Muscle of arm (tissue), 12 donors: ENCODE results near the gene APOF. TPM values are rescaled to one million over a fixed set of nuclear protein-coding genes. Genes with fewer than 3 reads are reported as not detected.
"Not testable (repeated sequence)": the region's sequence is repeated elsewhere in the genome, so short reads cannot be mapped to it uniquely, and the experiment has no call there.

Experiments
- DNase-seq: peaks from one replicate; pipeline ENCODE4 v3.0.0-alpha.2; 2013
- polyA plus RNA-seq, 12 donors: library from polyadenylated mRNA; unstranded; fragments of 120-200 nt; gene quantifications; one replicate each; pipeline ENCODE4 v1.2.1, GENCODE V29; 2013; ENCODE audit not compliant: insufficient read length in 12 of 12

The APOF gene
- polyA plus RNA-seq, 12 donors: 0.07 to 0.12 (median 0.11) TPM; not detected in 9

DNA sequence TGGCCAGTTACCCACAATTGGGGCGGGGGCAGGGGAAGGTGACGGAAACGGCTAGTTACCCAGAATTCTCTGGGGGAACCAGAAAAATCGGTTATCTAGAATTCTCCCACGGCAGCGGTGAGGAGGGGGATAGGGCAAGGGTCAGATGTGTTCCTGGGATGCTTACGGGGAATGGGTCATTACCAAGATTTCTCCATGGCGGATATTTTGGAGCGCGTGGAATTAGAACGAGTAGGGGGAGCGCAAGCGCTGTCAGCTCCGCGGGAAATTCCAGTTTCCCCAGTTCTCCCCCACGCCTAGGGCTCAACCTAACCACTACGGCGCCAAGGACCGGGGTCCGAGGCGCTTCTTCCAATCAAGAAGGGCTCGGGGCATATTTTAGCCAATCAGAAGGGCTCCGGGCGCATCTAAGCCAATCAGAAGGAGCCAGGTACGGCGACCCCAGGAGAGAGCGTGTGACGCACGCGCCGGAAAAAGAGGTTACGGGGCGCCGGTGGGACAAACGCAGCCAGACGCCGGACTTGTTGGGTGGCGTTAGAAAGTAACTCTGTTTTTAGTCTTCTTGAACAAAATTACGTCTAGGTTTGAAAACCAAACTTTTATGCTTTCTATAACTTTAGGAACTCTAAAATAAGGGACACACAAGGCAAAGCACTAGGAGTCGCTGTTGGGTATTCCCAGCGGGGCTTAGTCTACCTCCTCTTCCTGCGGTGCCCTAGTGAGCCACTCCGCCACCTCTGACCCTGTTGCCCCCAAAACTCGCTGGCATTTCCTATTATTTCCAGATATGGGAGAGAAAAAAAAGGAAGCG is 28.8 kb downstream of the APOF start, which contains the start of gene PAN2:
Gene PAN2, minus strand, starts transcription at position 322 of the 811 bp plus-strand sequence. CDS start 906 bp downstream, outside the sequence.
- DNase-seq: peak; percentile 97

DNA sequence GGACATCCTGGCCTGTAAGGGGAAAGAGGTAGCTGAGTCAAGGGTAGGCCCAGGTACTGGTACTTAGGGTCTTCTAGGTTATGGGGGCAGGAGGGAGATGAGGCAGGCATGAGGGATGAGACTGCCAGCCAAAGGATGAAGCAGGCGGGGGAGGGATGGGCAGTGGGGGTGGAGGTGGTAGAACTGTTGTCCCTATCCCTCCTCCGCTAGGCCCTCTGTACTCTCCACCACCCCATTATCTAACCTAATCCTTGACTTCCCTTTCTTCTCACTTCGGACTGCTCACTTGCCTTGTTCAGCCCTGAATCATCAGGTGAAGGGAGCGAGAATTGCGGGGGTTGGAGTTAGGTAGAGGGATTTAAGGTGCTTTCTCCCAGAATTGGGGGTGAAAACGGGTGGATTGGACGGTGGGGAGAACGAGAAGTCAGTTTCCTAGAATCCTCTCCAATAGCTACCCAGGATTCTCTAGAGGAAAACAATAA is 29.4 kb downstream of the APOF start:
- DNase-seq: no peak

DNA sequence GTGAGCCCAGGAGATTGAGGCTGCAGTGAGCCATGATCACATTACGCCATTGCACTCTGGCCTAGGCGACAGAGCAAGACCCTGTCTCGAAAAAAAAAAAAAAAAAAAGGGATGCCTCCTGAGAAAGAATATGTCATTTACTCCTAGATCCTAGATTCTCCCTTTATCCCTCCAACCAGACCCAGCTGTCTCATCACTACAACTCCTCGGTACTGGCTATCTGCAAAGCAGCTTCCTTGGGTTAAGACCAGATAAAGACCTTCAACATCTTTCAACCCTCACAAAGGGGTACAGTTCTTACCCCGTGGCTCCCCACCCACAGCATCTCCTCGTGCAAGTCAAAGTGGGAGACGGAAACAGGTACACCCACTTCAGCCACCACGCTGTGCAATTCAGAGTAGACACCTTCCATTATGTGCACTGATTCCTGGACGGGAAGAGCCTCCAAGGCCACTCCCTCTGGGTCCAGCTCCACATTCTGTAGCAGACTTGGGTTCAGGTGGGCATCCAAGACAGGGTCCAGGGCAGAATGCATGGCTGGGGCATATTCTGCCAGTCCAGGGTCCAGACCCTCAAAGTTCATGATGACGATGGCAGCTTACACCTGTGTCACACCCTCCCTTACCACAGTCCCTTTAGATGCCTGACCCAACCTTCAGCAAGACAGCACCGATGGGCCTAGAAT is 30.0 kb downstream of the APOF start:
- DNase-seq: no peak

DNA sequence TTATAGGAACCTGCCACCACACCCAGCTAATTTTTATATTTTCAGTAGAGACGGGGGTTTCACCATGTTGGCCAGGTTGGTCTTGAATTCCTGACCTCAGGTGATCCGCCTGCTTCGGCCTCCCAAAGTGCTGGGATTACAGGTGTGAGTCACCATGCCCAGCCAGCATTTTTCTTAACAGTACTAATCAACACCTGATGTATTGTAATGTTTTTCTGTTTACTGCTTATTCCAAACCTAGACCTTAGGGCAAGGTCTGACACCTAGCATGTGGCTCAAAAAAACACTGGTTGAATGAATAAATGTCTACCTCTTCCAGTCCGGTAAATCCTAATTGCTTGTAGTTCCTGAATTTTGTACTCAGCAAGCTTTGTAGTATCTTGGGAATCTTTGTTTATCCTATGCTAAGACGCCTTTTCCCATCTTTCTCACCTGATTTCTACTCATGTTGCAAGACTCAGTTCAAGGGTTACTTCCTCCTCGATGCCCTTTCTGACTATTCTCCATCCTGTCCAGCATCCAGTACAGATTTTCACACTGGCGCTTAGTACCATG is 31.6 kb downstream of the APOF start:
- no peak for DNase-seq

DNA sequence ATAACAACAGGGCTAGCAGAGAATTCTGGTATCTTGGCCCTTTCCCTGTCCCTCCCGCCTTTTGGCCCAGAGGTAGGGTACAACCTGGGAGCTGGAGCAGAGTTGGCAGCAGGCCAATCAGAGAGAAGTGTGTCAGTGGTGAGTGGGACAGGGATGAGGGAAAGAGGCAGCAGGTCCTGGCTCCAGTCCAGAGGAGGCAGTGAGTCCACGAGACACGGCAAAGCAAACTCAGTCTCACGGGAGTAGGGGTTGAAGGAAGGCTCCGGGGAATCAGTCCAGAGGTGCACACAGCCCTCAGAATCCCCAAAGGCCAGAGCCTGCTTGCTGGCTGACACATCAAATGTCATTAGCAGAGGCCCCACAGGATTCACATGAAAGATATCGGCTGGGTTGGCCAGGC is 36.1 kb downstream of the APOF start:
- DNase-seq: no peak

DNA sequence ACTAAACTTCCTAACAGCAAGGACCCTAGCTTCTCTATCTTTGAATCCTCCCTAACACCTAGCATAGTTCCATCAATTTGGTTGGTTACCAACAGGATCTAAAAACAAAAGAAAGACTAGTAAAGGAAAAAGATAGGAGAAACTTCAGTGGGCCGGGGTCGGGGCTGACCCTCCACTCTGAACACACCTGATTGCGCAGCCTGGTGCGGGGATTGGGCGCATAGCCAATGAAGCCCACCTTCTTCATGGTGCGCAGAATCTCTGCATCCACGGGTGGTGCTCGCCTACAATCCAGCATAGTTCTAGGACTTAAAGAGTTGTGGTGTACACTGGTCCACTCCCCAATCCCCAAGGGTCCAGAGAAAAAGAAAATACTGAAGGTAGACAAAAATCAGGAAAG is 36.5 kb downstream of the APOF start:
- no peak for DNase-seq

DNA sequence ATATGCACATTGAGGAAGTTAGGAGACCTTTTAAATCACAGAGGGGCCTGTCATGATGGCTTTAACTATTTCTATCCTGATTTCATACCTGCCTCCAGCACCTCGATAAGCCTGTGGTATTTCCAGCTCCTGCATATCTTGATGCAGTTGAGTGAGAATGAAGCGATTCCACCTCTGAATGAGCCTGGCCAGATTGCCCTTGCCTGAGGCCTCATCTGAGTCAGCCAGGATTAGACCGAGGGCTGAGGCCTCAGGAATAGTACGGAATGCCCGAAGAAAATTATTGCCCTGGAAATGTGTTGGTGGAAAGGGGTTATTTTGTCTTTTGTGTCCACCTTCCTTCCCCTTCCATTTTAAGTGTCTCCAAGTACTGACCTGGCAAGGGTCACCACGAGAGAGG is 38.5 kb downstream of the APOF start:
- DNase-seq: no peak

DNA sequence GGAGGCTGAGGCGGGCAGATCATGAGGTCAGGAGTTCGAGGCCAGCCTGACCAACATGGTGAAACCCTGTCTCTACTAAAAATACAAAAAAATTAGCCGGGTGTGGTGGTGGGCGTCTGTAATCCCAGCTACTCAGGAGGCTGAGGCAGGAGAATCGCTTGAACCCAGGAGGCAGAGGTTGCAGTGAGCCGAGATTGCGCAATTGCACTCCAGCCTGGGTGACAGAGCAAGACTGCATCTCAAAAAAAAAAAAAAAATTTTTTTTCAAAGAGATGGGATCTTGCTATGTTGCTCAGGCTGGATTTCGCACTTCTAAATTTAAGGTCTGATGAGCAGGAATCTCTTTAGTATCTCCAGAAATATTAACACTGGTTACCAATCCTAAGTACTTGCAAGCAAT is 41.0 kb downstream of the APOF start:
- DNase-seq: not testable (repeated sequence)

DNA sequence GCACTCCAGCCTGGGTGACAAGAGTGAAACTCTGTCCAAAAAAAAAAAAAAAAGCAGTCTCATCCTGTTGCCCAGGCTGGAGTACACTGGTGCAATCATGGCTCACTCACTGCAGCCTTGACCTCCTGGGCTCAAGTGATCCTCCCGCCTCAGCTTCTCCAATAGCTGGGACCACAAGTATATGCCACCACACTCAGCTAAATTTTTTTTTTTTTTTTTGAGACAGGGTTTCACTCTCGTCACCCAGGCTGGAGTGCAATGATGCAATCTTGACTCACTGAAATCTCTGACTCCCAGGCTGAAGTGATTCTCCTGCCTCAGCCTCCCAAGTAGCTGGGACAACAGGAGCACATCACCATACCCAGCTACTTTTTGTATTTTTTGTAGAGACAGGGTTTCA is 41.6 kb downstream of the APOF start:
- no peak for DNase-seq

DNA sequence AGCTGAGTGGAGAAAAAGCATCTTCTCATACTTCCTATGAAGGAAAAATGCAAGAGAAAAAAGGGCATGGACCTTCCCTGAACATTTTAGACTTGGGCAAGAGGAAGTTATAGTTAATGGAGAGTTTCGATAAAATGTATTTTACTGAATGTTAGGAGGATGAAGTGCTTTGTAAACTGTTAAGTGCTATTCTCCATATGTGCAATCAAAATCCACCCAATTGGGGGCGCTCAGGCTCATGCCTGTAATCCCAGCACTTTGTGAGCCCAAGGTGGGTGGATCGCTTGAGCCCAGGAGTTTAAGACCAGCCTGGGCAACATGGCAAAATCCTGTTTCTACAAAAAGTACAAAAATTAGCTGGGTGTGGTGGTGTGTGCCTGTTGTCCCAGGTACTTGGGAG is 45.0 kb downstream of the APOF start:
- DNase-seq: no peak

DNA sequence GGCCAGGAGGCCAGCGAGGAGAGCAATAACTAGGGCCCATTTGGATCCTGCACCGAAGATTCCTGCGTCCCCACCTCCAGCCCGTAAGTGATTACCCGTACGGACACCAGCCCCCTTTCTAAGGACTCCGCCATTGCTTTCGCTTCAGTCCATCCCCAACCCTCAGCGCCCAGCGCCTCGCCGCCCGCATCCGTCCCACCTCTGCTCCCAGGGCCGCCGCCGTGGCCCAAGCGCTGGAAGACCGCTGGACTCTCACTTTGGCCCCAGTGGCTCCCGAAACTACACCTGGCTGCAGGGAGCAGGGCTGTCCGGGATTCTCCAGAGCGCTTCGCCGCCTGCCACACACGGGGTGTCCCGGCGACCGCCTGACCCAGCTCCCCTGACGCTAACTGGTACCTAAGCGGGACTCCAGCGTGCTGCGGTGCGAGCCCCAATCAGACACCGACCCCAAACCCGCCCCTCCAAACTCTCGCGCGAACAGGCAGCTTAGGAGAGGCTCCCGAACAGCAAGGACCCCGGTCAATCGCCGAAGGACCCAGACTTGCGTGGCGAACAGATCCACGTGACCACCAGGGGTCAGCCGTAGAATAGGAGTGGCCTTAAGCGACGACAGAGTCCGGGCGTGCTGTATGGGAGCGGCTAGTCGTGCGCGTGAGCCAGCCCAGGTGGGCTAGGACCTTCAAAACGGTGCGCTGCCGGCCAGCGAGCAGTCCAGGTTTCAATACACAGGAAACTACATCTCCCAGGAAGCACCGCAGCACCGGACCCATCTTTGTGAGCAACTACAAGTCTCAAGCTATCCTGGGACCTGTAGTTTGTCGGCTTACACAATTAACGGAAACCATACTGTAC is 46.8 kb downstream of the APOF start, which contains the start of gene CNPY2:
Gene CNPY2, minus strand, starts transcription at position 367 of the 852 bp plus-strand sequence. CDS start 771 bp downstream, outside the sequence.
- peak; percentile 96 for DNase-seq

DNA sequence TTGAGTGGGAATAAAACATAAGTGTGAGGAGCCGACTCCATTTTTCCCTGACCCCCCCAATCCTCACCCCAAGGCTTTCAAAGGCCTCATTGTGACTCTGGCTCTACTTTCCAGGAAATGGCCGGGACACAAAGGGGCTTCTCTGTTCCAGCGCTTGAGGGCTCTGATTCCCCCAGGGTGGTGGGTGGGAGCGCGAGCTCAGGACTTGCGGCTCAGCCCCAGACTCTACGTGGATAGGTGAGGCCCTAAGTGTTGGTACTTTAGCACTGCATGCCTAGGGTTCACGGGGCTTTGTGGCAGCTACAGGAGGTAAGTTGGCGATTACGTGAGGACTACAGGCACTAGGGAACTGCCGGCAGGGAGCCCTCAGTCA is 47.4 kb downstream of the APOF start:
- no peak for DNase-seq

DNA sequence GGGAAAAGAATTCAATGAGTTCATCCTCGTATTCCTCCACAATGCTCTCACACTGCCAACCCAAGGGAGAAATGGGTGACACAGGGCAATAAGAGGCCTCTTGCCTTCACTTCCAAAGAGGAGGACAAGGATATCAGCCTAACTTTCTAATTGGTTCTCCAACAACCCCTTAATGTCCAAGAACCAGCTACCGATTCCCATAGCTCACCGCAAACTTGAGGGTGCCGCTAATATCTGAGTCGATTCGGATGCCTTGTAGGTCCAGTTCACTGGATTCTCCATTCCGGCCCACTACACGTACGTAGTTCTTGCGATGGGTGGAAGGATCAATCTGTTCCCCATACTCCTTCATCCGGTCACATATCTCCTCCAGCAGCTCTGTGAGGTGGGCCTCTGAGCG is 51.7 kb downstream of the APOF start:
- DNase-seq: no peak

Other genes with a start within 250 kb of the APOF start
- gene RPL41, start 246.2 kb downstream of the APOF start, polyA plus RNA-seq: over 10,000 TPM in 1 of 12 donors, 1,000 to 10,000 TPM in 11; 2,042 to 11,980 (median 5,603) TPM
- 1 to 10 TPM in 11 of 12 donors, not detected in 1; 3.3 to 8.8 (median 5.0) TPM for gene ZC3H10, start 244.6 kb downstream of the APOF start, polyA plus RNA-seq
- 10 to 100 TPM in 11 of 12 donors, not detected in 1; 40.1 to 83.4 (median 75.0) TPM for gene ESYT1, start 234.6 kb downstream of the APOF start, polyA plus RNA-seq
- 1,000 to 10,000 TPM in 2 of 12 donors, 100 to 1,000 TPM in 10; 364 to 1,212 (median 828) TPM for gene MYL6B, start 210.3 kb downstream of the APOF start, polyA plus RNA-seq
- gene MYL6, start 204.5 kb downstream of the APOF start, polyA plus RNA-seq: 1,000 to 10,000 TPM in 11 of 12 donors, not detected in 1; 1,137 to 1,762 (median 1,374) TPM
- gene SMARCC2, start 173.4 kb downstream of the APOF start, polyA plus RNA-seq: 100 to 1,000 TPM in 1 of 12 donors, 10 to 100 TPM in 10, not detected in 1; 56.4 to 105 (median 65.4) TPM
- gene RNF41, start 140.9 kb downstream of the APOF start, polyA plus RNA-seq: 10 to 100 TPM in 11 of 12 donors, not detected in 1; 35.3 to 47.1 (median 41.8) TPM
- 10 to 100 TPM in 11 of 12 donors, not detected in 1; 14.7 to 36.7 (median 17.3) TPM for gene NABP2, start 138.5 kb downstream of the APOF start, polyA plus RNA-seq
- 10 to 100 TPM in 1 of 12 donors, 1 to 10 TPM in 2, under 1 TPM in 7, not detected in 2; 0.13 to 85.4 (median 0.59) TPM for gene SLC39A5, start 132.8 kb downstream of the APOF start, polyA plus RNA-seq
- 10 to 100 TPM in 11 of 12 donors, not detected in 1; 12.6 to 25.2 (median 17.7) TPM for gene ANKRD52, start 104.5 kb downstream of the APOF start, polyA plus RNA-seq
- gene COQ10A, start 95.9 kb downstream of the APOF start, polyA plus RNA-seq: 10 to 100 TPM in 11 of 12 donors, not detected in 1; 13.5 to 32.5 (median 17.4) TPM
- 100 to 1,000 TPM; 136 to 255 (median 226) TPM for gene CS, start 62.5 kb downstream of the APOF start, polyA plus RNA-seq
- gene CNPY2, start 46.9 kb downstream of the APOF start, polyA plus RNA-seq: 10 to 100 TPM in 11 of 12 donors, not detected in 1; 36.5 to 90.7 (median 57.4) TPM
- 10 to 100 TPM in 11 of 12 donors, not detected in 1; 30.5 to 85.6 (median 47.9) TPM for gene PAN2, start 28.9 kb downstream of the APOF start, polyA plus RNA-seq
- gene IL23A, start 24.0 kb downstream of the APOF start, polyA plus RNA-seq: 1 to 10 TPM in 1 of 12 donors, under 1 TPM in 7, not detected in 4; 0.26 to 2.2 (median 0.58) TPM
- gene STAT2, start 2.8 kb downstream of the APOF start, polyA plus RNA-seq: 100 to 1,000 TPM in 2 of 12 donors, 10 to 100 TPM in 9, not detected in 1; 33.4 to 116 (median 56.4) TPM
- 10 to 100 TPM in 9 of 12 donors, 1 to 10 TPM in 2, not detected in 1; 9.8 to 23.6 (median 16.1) TPM for gene TIMELESS, start 86.6 kb upstream of the APOF start, polyA plus RNA-seq
- gene MIP, start 91.8 kb upstream of the APOF start, polyA plus RNA-seq: under 1 TPM in 4 of 12 donors, not detected in 8; 0.19 to 0.34 (median 0.23) TPM
- gene SPRYD4, start 105.7 kb upstream of the APOF start, polyA plus RNA-seq: 1 to 10 TPM in 11 of 12 donors, not detected in 1; 1.4 to 3.4 (median 2.3) TPM
- gene GLS2, start 125.3 kb upstream of the APOF start, polyA plus RNA-seq: 1 to 10 TPM in 1 of 12 donors, under 1 TPM in 6, not detected in 5; 0.15 to 1.2 (median 0.50) TPM
- 10 to 100 TPM in 11 of 12 donors, not detected in 1; 13.3 to 71.1 (median 26.4) TPM for gene RBMS2, start 159.0 kb upstream of the APOF start, polyA plus RNA-seq